DOHH2 (cell line): Measurements from ENCODE around the gene TTC7B.

ENCODE experiments used
- CTCF ChIP-seq: fragments of 200-600 bp; sonication (generic); IDR thresholded peaks from one replicate; pipeline ENCODE4 v1.5.1; 2014; ENCODE audit warnings: antibody characterized with exemption, mild to moderate bottlenecking, low read depth, low read length; ENCODE audit not compliant: poor library complexity, severe bottlenecking
- EZH2phosphoT487 ChIP-seq: fragments of 200-600 bp; sonication (generic); IDR thresholded peaks from 2 replicates; pipeline ENCODE4 v1.6.1; 2017; ENCODE audit warnings: borderline replicate concordance, mild to moderate bottlenecking, antibody characterized with exemption, low read length, moderate library complexity, mixed read lengths

GRCh38 chr14:90695997-90696660, 120.1 kb downstream of the TTC7B start:
- TF ChIP-seq CTCF = no peak
- TF ChIP-seq EZH2phosphoT487 = no peak
